ENCODE measurements around the gene HNF4A. TPM values are rescaled to one million over a fixed set of nuclear protein-coding genes. Genes with fewer than 3 reads are reported as not detected.
A peak's percentile ranks its signal among the peaks of the same experiment; 100 is the strongest.

HNF4A gene
- total RNA-seq, 1 experiment from 2014 or later: 0.15 TPM

- TF ChIP-seq ZNF532 (CRISPR knock-in tag; IDR thresholded peaks at IDR 0.05; ENCODE audit: borderline replicate concordance) (no peak), USF1 (CRISPR knock-in tag; IDR thresholded peaks at IDR 0.05) (peak; percentile 51; the same call in 1 of the 2 replicates), ZNF121 (CRISPR knock-in tag; IDR thresholded peaks at IDR 0.05) (no peak), ZBTB43 (CRISPR knock-in tag; IDR thresholded peaks at IDR 0.05) (peak; percentile 56; the same call in 1 of the 2 replicates), ZNF232 (CRISPR knock-in tag; IDR thresholded peaks at IDR 0.05) (peak; percentile 86), GRHL2 (CRISPR knock-in tag; IDR thresholded peaks at IDR 0.05; ENCODE audit: insufficient replicate concordance, severe bottlenecking) (no peak), ZBTB21 (CRISPR knock-in tag; IDR thresholded peaks at IDR 0.05; ENCODE audit: borderline replicate concordance) (peak; percentile 66; the same call in 1 of the 2 replicates), SMAD4 (CRISPR knock-in tag; IDR thresholded peaks at IDR 0.05) (no peak), TEAD1 (CRISPR knock-in tag; IDR thresholded peaks at IDR 0.05) (peak; percentile 23; the same call in 1 of the 2 replicates), RORB (CRISPR knock-in tag; IDR thresholded peaks at IDR 0.05) (no peak), FOXP4 (CRISPR knock-in tag; IDR thresholded peaks at IDR 0.05) (0 out of 2 replicates have a peak, but pooled peaks have one; percentile 65), CREM (CRISPR knock-in tag; IDR thresholded peaks at IDR 0.05) (0 out of 2 replicates have a peak, but pooled peaks have one; percentile 15), FOXP1 (CRISPR knock-in tag; IDR thresholded peaks at IDR 0.05; ENCODE audit: borderline replicate concordance) (no peak; the same call in 1 of the 2 replicates), CBFB (CRISPR knock-in tag; IDR thresholded peaks at IDR 0.05; ENCODE audit: low read depth) (peak; percentile 91; the same call in 1 of the 2 replicates), TP53 (CRISPR knock-in tag; IDR thresholded peaks at IDR 0.05) (peak; percentile 68; the same call in 1 of the 2 replicates), GABPB1 (CRISPR knock-in tag; IDR thresholded peaks at IDR 0.05) (peak; percentile 95), USF2 (CRISPR knock-in tag; IDR thresholded peaks at IDR 0.05) (peak; percentile 72), MYBL2 (CRISPR knock-in tag; IDR thresholded peaks at IDR 0.05) (0 out of 2 replicates have a peak, but pooled peaks have one; percentile 52), SP1 (CRISPR knock-in tag; conservative IDR thresholded peaks at IDR 0.05) (peak; percentile 86)
Measured at GRCh38 chr20:44310664-44311639, 44.5 kb upstream of the HNF4A start, which contains the start of gene FITM2 (continued).
